HepG2 (cell line): ENCODE data around the gene ST3GAL2. TPM values are rescaled to one million over a fixed set of nuclear protein-coding genes. Genes with fewer than 3 reads are reported as not detected.

Experiments
- ATAC-seq: fragments of 200-7000 bp; cut with Tn5 transposase; 3 replicates; pipeline ENCODE4 v1.9.1; 2020; ENCODE audit warnings: mild to moderate bottlenecking, moderate library complexity
- BruUV-seq: library from RNA; stranded (reverse); fragments of 400-500 nt; replicated peaks from 2 replicates; lab custom pipeline; 2021; lab: Mats Ljungman, UMichigan
- CTCF ChIA-PET: fragments of 300-600 bp; formaldehyde crosslinking; extraction: SDS; loops from one replicate; lab custom pipeline; 2021; ENCODE audit warnings: low total read pairs, inconsistent platforms, low intra/inter-chr PET ratio; lab: Yijun Ruan, JAX
- POLR2A ChIA-PET: fragments of 350-600 bp; sonication (Branson Sonifier 250); formaldehyde crosslinking; loops from one replicate; lab custom pipeline; 2020; ENCODE audit warnings: antibody characterized with exemption, inconsistent platforms; lab: Yijun Ruan, JAX
- DNase-seq: peaks from one replicate; pipeline ENCODE4 v3.0.0-alpha.2; 2015; ENCODE audit warnings: low spot score
- FAIRE-seq: peaks from 3 replicates; lab custom pipeline; 2011; peaks lifted over from hg19 to GRCh38; lab: Jason Lieb, UNC
- H2AFZ ChIP-seq: one replicate; pipeline ENCODE4 v1.6.1; 2011; ENCODE audit warnings: low read length, inconsistent platforms
- H3K27ac ChIP-seq: fragments of 300-600 bp; 3 replicates; pipeline ENCODE4 v1.8.0; 2011; ENCODE audit warnings: mixed run types, mild to moderate bottlenecking, mixed read lengths, low read length, inconsistent platforms; ENCODE audit not compliant: insufficient read depth; ENCODE audit errors: extremely low read length
- H3K27me3 ChIP-seq, 2 experiments: fragments of 200-600 bp in 1 of 2; 2 replicates in 1 of 2; 3 replicates in 1 of 2; pipeline versions ENCODE4 v1.6.0 to v1.8.0; 2011; ENCODE audit warnings: low read length in 2 of 2, mild to moderate bottlenecking in 2 of 2, moderate library complexity in 2 of 2, inconsistent platforms in 1 of 2; ENCODE audit not compliant: insufficient read depth in 2 of 2, control insufficient read depth in 1 of 2
- H3K36me3 ChIP-seq, 2 experiments: fragments of 200-600 bp in 1 of 2; replicated peaks in 1 of 2; 2 replicates in 1 of 2; 3 replicates in 1 of 2; pipeline versions ENCODE4 v1.5.1 to v1.8.0; 2011; ENCODE audit warnings: low read length in 2 of 2, inconsistent platforms in 1 of 2; ENCODE audit not compliant: insufficient read depth in 2 of 2, control insufficient read depth in 1 of 2
- H3K4me1 ChIP-seq: 2 replicates; pipeline ENCODE4 v1.5.1; 2012; ENCODE audit warnings: low read length, inconsistent platforms; ENCODE audit not compliant: insufficient read depth
- H3K4me2 ChIP-seq: 2 replicates; pipeline ENCODE4 v1.6.0; 2011; ENCODE audit warnings: low read depth, low read length, inconsistent platforms
- H3K4me3 ChIP-seq, 3 experiments: fragments of 200-600 bp in 1 of 3; sonication (generic), shearing (Covaris generic) in 1 of 3; replicated peaks in 1 of 3; 2 replicates each; pipeline ENCODE4 v1.5.1; 2011 to 2016; ENCODE audit warnings: low read length in 3 of 3, inconsistent platforms in 2 of 3, low read depth in 2 of 3, mild to moderate bottlenecking in 2 of 3, control low read depth in 1 of 3, mixed read lengths in 1 of 3; ENCODE audit not compliant: insufficient read depth in 1 of 3
- H3K79me2 ChIP-seq: one replicate; pipeline ENCODE4 v1.6.1; 2011; ENCODE audit warnings: low read length, inconsistent platforms; ENCODE audit not compliant: insufficient read depth
- H3K9ac ChIP-seq: 2 replicates; pipeline ENCODE4 v1.6.0; 2011; ENCODE audit warnings: mild to moderate bottlenecking, low read depth, low read length, inconsistent platforms; ENCODE audit not compliant: insufficient read depth
- H3K9me3 ChIP-seq: 2 replicates; pipeline ENCODE4 v1.5.1; 2012; ENCODE audit warnings: mild to moderate bottlenecking, low read length
- H4K20me1 ChIP-seq: 2 replicates; pipeline ENCODE4 v1.6.0; 2011; ENCODE audit warnings: inconsistent platforms, mild to moderate bottlenecking, low read length, moderate library complexity; ENCODE audit not compliant: insufficient read depth
- ATF4 ChIP-seq, 2 experiments: fragments of 450-650 bp in 1 of 2; sonication (generic) in 1 of 2; formaldehyde crosslinking; IDR thresholded peaks; 2 replicates each; pipeline versions ENCODE4 v1.5.0 to v1.8.0; 2020 to 2022; ENCODE audit warnings: mild to moderate bottlenecking in 1 of 2, missing genetic modification reagents in 1 of 2
- MAFG ChIP-seq: sonication (generic); formaldehyde crosslinking; IDR thresholded peaks from 2 replicates; pipeline ENCODE4 v1.5.1; 2020; ENCODE audit warnings: mild to moderate bottlenecking, missing genetic modification reagents
- MTF2 ChIP-seq: sonication (generic); formaldehyde crosslinking; IDR thresholded peaks from 2 replicates; pipeline ENCODE4 v1.5.0; 2020; ENCODE audit warnings: missing genetic modification reagents, borderline replicate concordance
- MXI1 ChIP-seq: IDR thresholded peaks from 3 replicates; pipeline ENCODE4 v1.6.1; 2012; ENCODE audit warnings: low read depth, low read length, inconsistent platforms, borderline replicate concordance
- PHF21A ChIP-seq: sonication (generic); formaldehyde crosslinking; IDR thresholded peaks from 2 replicates; pipeline ENCODE4 v1.5.0; 2020; ENCODE audit warnings: mild to moderate bottlenecking, missing genetic modification reagents
- POLR2G ChIP-seq: fragments of 200-400 bp; formaldehyde crosslinking; IDR thresholded peaks from 2 replicates; pipeline ENCODE4 v1.6.1; 2018; ENCODE audit warnings: mild to moderate bottlenecking, low read depth, low read length, moderate library complexity
- SATB2 ChIP-seq: sonication (generic); formaldehyde crosslinking; IDR thresholded peaks from 2 replicates; pipeline ENCODE4 v1.5.0; 2020; ENCODE audit warnings: missing genetic modification reagents
- SIN3B ChIP-seq: fragments of 150-350 bp; IDR thresholded peaks from 2 replicates; pipeline ENCODE4 v1.6.1; 2014; ENCODE audit warnings: low read length
- TBL1XR1 ChIP-seq: fragments of 150-350 bp; IDR thresholded peaks from 2 replicates; pipeline ENCODE4 v1.6.1; 2014; ENCODE audit warnings: borderline replicate concordance, low read length; ENCODE audit not compliant: partially characterized antibody
- ZBED4 ChIP-seq: sonication (generic); formaldehyde crosslinking; IDR thresholded peaks from 2 replicates; pipeline ENCODE4 v1.4.0; 2020; ENCODE audit warnings: missing genetic modification reagents, borderline replicate concordance
- ZBTB42 ChIP-seq: sonication (generic); formaldehyde crosslinking; IDR thresholded peaks from 2 replicates; pipeline ENCODE4 v1.5.0; 2020; ENCODE audit warnings: mild to moderate bottlenecking, missing genetic modification reagents
- ZNF33A ChIP-seq: sonication (generic); formaldehyde crosslinking; IDR thresholded peaks from 2 replicates; pipeline ENCODE4 v1.5.1; 2020; ENCODE audit warnings: missing genetic modification reagents, mild to moderate bottlenecking, moderate library complexity, borderline replicate concordance
- ZNF343 ChIP-seq: sonication (generic); formaldehyde crosslinking; IDR thresholded peaks from 2 replicates; pipeline ENCODE4 v1.4.0; 2020; ENCODE audit warnings: mild to moderate bottlenecking, missing genetic modification reagents
- ZNF430 ChIP-seq: sonication (generic); formaldehyde crosslinking; IDR thresholded peaks from 2 replicates; pipeline ENCODE4 v1.9.0; 2021; ENCODE audit warnings: mild to moderate bottlenecking, missing genetic modification reagents
- ZNF441 ChIP-seq: sonication (generic); formaldehyde crosslinking; IDR thresholded peaks from 2 replicates; pipeline ENCODE4 v1.7.0; 2021; ENCODE audit warnings: missing genetic modification reagents, borderline replicate concordance
- ZNF652 ChIP-seq: IDR thresholded peaks from 2 replicates; pipeline ENCODE4 v1.6.1; 2016; ENCODE audit warnings: low read depth, borderline replicate concordance
- ZNF678 ChIP-seq: sonication (generic); formaldehyde crosslinking; IDR thresholded peaks from 2 replicates; pipeline ENCODE4 v1.4.0; 2020; ENCODE audit warnings: mild to moderate bottlenecking, missing genetic modification reagents
- ZNF766 ChIP-seq: sonication (generic); formaldehyde crosslinking; IDR thresholded peaks from 2 replicates; pipeline ENCODE4 v1.5.0; 2020; ENCODE audit warnings: missing genetic modification reagents, borderline replicate concordance
- WGBS: methylation state at CpG from one replicate; pipeline ENCODE4 v1.1.6; 2017; ENCODE audit warnings: low lambda C conversion rate; 5-methylcytosine and 5-hydroxymethylcytosine counted together
- in situ Hi-C: cut with HindIII; loops from 2 replicates; pipeline ENCODE4 v1.10.0; 2017; ENCODE audit warnings: low pct_unique_long_range_greater_than_20kb; ENCODE audit not compliant: extremely low pct_ligation_motif_present
- intact Hi-C: fragments of 100-400 bp; cut with micrococcal nuclease; formaldehyde crosslinking; loops from one replicate; pipeline ENCODE4 v1.10.0; 2022; ENCODE audit not compliant: unreplicated experiment
- polyA plus RNA-seq, 8 experiments: library from polyadenylated mRNA; depleted of rRNA in 3 of 8; stranded (reverse) in 7 of 8; unstranded in 1 of 8; fragments of >200 nt; fragmentation: Illumina TruSeq in 4 of 8; extraction: Trizol in 4 of 8; gene quantifications; 2 replicates each; pipeline versions ENCODE4 v1.2.1 to v1.2.3, GENCODE V29; 2011 to 2016; ENCODE audit warnings: low read depth in 4 of 8, missing spikeins in 1 of 8, mixed read lengths in 1 of 8; ENCODE audit not compliant: insufficient read depth in 1 of 8
- total RNA-seq, 5 experiments: library from RNA; depleted of rRNA; stranded (reverse); fragments of >200 nt; fragmentation: Illumina TruSeq; extraction: Trizol; gene quantifications; 2 replicates each; pipeline ENCODE4 v1.2.3, GENCODE V29; 2016; ENCODE audit warnings: low read depth in 1 of 5
- TF ChIP-seq, protein P1 (sequence below): sonication (generic); formaldehyde crosslinking; IDR thresholded peaks from 2 replicates; pipeline ENCODE4 v1.4.0; 2020; ENCODE audit warnings: mild to moderate bottlenecking, missing genetic modification reagents

Gene ST3GAL2
- total and polyA plus RNA-seq, 2 of the 13 experiments (the other 11 are each of a cell fraction or from before 2014, with no cell fraction given): 16.3 to 24.9 TPM

GRCh38 chr16:70453892-70454221 lies 15.0 kb upstream of the ST3GAL2 start:
- no peaks in the 10 kb centered on the region for H3K79me2 ChIP-seq
- peak overlapping the region; percentile 98 for H3K9ac ChIP-seq
- no TSS peak for BruUV-seq
- WGBS: under 1% methylated on average over 8 of the region's 8 CpGs
- H4K20me1 ChIP-seq: no peaks in the 10 kb centered on the region
- peaks cover 45% of the 10 kb centered on the region for H3K4me1 ChIP-seq
- in situ Hi-C loops: no loop called here
- FAIRE-seq (no peak), DNase-seq (no peak), ATAC-seq (peak; percentile 16)
- CTCF ChIA-PET: interaction anchor here (1.2 kb wide), 1 partner anchor 73 kb away, joined by 3 read pairs; no protein-coding TSS in a partner anchor
- POLR2A ChIA-PET: interaction anchor here (0.7 to 4.9 kb wide), 19 partner anchors 9 to 107 kb away, joined by 3 to 96 read pairs (median 4); partner anchors contain the start of genes DDX19A and ST3GAL2
- peak overlapping the region; percentile 97 for H3K27ac ChIP-seq
- H3K27me3 ChIP-seq: no peaks in the 10 kb centered on the region; a peak in 1 of 5 replicates
- peak overlapping the region; percentile 73 for H3K4me2 ChIP-seq
- peak overlapping the region; percentile 88 to 90 (median 89) for H3K4me3 ChIP-seq
- peak overlapping the region; percentile 86 for H2AFZ ChIP-seq
- intact Hi-C loops: loop anchor here (1.0 to 5.0 kb wide), 4 partner anchors 26 to 72 kb away; no protein-coding TSS in a partner anchor
- H3K36me3 ChIP-seq: no peaks in the 10 kb centered on the region
- no peaks in the 10 kb centered on the region for H3K9me3 ChIP-seq
- TF ChIP-seq ZNF652 (CRISPR knock-in tag) (0 out of 2 replicates have a peak, but pooled peaks have one; percentile 60), ZNF33A (CRISPR knock-in tag) (0 out of 2 replicates have a peak, but pooled peaks have one; percentile 7), MTF2 (CRISPR knock-in tag) (no peak), ZBED4 (0 out of 2 replicates have a peak, but pooled peaks have one; percentile 10), SATB2 (CRISPR knock-in tag) (no peak), ZNF678 (CRISPR knock-in tag) (no peak), ZNF343 (CRISPR knock-in tag) (no peak), SIN3B (0 out of 2 replicates have a peak, but pooled peaks have one; percentile 35), ZBTB42 (CRISPR knock-in tag) (no peak), ZNF766 (no peak), TBL1XR1 (no peak), ZNF430 (CRISPR knock-in tag) (no peak), POLR2G (peak; percentile 5; the same call in 1 of the 2 replicates), MAFG (CRISPR knock-in tag) (no peak), ATF4 (CRISPR knock-in tag; IDR thresholded peaks at IDR 0.05) (0 out of 4 replicates have a peak, but pooled peaks of 1 of the 2 experiments have one; percentile 20), MXI1 (peak; percentile 40; the same call in 1 of the 3 replicates), ZNF441 (CRISPR knock-in tag) (peak; percentile 32; the same call in 1 of the 2 replicates), PHF21A (CRISPR knock-in tag) (0 out of 2 replicates have a peak, but pooled peaks have one; percentile 27)
- TF ChIP-seq, protein P1, sequence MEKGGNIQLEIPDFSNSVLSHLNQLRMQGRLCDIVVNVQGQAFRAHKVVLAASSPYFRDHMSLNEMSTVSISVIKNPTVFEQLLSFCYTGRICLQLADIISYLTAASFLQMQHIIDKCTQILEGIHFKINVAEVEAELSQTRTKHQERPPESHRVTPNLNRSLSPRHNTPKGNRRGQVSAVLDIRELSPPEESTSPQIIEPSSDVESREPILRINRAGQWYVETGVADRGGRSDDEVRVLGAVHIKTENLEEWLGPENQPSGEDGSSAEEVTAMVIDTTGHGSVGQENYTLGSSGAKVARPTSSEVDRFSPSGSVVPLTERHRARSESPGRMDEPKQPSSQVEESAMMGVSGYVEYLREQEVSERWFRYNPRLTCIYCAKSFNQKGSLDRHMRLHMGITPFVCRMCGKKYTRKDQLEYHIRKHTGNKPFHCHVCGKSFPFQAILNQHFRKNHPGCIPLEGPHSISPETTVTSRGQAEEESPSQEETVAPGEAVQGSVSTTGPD (CRISPR knock-in tag): no peak
